HL-60 (cell line): ENCODE data around the gene UNC45A.

Experiments used
- DNase-seq, 2 experiments: peaks; one replicate each; pipeline ENCODE4 v3.0.0-alpha.2; 2010 to 2020; ENCODE audit warnings: low read depth in 1 of 2, low spot score in 1 of 2
- H3K27ac ChIP-seq: fragments of 250-450 bp; sonication (Bioruptor Pico); replicated peaks from 2 replicates; pipeline ENCODE4 v1.5.1; 2020; ENCODE audit warnings: mild to moderate bottlenecking, moderate library complexity
- H3K27me3 ChIP-seq: fragments of 250-450 bp; sonication (Bioruptor Pico); 2 replicates; pipeline ENCODE4 v1.5.1; 2021; ENCODE audit warnings: mild to moderate bottlenecking, moderate library complexity; ENCODE audit not compliant: insufficient read depth, poor library complexity, severe bottlenecking
- H3K4me3 ChIP-seq: replicated peaks from 2 replicates; pipeline ENCODE4 v1.5.1; 2011; ENCODE audit warnings: mild to moderate bottlenecking, control low read depth, low read length; ENCODE audit not compliant: insufficient read depth
- GABPA ChIP-seq: IDR thresholded peaks from 2 replicates; pipeline ENCODE4 v1.6.1; 2012; ENCODE audit warnings: low read depth
- POLR2AphosphoS5 ChIP-seq: IDR thresholded peaks from 2 replicates; pipeline ENCODE4 v1.6.1; 2012; ENCODE audit warnings: low read depth
- SPI1 ChIP-seq: IDR thresholded peaks from 2 replicates; pipeline ENCODE4 v1.6.1; 2012; ENCODE audit warnings: low read depth, mild to moderate bottlenecking, borderline replicate concordance
- TF ChIP-seq, protein P1 (sequence below): IDR thresholded peaks from 2 replicates; pipeline ENCODE4 v1.6.1; 2012; ENCODE audit warnings: low read depth; ENCODE audit not compliant: insufficient replicate concordance
- TF ChIP-seq, protein P2 (sequence below): IDR thresholded peaks from one replicate; pipeline ENCODE4 v1.5.1; 2011; ENCODE audit warnings: low read length, control low read depth, inconsistent platforms; ENCODE audit not compliant: insufficient read depth

Gene UNC45A

DNA sequence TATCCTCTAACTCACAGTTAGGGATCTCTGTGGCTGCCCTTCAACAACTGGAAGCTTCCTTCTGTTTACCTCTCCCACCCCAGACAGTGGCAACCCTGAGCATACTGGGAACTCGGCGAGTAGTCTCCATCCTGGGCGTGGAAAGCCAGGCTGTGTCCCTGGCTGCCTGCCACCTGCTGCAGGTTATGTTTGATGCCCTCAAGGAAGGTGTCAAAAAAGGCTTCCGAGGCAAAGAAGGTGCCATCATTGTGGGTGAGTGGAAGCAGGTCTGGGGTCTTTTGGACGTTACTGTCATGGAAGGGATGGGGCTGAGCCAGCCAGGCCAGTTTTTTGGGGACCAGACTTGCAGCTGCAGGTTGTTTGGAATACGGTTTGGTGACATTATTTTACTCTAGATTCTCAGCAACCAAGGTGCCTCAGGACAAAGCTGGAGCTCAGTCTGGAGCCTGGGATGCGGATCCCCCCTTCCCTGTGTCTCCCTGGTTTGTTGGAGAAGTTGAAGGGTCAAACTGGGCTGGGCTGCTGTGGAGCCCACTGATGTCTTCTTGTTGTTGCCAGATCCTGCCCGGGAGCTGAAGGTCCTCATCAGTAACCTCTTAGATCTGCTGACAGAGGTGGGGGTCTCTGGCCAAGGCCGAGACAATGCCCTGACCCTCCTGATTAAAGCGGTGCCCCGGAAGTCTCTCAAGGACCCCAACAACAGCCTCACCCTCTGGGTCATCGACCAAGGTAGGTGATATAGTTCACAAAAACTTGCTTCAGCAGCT, 7.5 kb downstream of the UNC45A start:
- H3K27me3 ChIP-seq, result no peaks in the 10 kb centered on the region
- DNase-seq, result no peak
- no peak overlapping the region for H3K4me3 ChIP-seq
- TF ChIP-seq, protein P1, sequence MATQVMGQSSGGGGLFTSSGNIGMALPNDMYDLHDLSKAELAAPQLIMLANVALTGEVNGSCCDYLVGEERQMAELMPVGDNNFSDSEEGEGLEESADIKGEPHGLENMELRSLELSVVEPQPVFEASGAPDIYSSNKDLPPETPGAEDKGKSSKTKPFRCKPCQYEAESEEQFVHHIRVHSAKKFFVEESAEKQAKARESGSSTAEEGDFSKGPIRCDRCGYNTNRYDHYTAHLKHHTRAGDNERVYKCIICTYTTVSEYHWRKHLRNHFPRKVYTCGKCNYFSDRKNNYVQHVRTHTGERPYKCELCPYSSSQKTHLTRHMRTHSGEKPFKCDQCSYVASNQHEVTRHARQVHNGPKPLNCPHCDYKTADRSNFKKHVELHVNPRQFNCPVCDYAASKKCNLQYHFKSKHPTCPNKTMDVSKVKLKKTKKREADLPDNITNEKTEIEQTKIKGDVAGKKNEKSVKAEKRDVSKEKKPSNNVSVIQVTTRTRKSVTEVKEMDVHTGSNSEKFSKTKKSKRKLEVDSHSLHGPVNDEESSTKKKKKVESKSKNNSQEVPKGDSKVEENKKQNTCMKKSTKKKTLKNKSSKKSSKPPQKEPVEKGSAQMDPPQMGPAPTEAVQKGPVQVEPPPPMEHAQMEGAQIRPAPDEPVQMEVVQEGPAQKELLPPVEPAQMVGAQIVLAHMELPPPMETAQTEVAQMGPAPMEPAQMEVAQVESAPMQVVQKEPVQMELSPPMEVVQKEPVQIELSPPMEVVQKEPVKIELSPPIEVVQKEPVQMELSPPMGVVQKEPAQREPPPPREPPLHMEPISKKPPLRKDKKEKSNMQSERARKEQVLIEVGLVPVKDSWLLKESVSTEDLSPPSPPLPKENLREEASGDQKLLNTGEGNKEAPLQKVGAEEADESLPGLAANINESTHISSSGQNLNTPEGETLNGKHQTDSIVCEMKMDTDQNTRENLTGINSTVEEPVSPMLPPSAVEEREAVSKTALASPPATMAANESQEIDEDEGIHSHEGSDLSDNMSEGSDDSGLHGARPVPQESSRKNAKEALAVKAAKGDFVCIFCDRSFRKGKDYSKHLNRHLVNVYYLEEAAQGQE, result no peak
- TF ChIP-seq, protein P2, sequence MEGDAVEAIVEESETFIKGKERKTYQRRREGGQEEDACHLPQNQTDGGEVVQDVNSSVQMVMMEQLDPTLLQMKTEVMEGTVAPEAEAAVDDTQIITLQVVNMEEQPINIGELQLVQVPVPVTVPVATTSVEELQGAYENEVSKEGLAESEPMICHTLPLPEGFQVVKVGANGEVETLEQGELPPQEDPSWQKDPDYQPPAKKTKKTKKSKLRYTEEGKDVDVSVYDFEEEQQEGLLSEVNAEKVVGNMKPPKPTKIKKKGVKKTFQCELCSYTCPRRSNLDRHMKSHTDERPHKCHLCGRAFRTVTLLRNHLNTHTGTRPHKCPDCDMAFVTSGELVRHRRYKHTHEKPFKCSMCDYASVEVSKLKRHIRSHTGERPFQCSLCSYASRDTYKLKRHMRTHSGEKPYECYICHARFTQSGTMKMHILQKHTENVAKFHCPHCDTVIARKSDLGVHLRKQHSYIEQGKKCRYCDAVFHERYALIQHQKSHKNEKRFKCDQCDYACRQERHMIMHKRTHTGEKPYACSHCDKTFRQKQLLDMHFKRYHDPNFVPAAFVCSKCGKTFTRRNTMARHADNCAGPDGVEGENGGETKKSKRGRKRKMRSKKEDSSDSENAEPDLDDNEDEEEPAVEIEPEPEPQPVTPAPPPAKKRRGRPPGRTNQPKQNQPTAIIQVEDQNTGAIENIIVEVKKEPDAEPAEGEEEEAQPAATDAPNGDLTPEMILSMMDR, result no peak
- H3K27ac ChIP-seq, result no peak overlapping the region

DNA sequence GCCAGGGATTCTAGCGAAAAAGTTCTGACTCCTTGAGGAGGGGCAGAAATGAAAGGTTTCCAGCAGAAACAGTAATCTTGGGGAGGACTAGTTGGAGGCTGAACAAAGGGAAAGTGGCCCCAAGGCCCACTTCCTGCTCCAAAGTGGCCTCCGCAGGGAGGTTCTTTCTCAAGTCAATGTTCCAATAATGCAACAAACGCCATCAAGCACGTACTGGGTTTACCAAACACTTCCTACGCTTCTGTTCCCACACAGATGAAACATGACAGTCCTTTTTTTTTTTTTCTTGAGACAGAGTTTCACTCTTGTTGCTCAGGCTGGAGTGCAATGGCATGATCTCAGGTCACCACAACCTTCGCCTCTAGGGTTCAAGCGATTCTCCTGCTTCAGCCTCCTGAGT, 10.0 kb downstream of the UNC45A start:
- Histone ChIP-seq H3K4me3 (no peak overlapping the region), H3K27me3 (no peaks in the 10 kb centered on the region), H3K27ac (peak overlapping the region; percentile 69)
- DNase-seq, result peak in 1 of 2 experiments; percentile 35
- TF ChIP-seq, protein P1, result no peak
- TF ChIP-seq SPI1 (no peak), POLR2AphosphoS5 (no peak), GABPA (no peak)
- TF ChIP-seq, protein P2, result no peak

DNA sequence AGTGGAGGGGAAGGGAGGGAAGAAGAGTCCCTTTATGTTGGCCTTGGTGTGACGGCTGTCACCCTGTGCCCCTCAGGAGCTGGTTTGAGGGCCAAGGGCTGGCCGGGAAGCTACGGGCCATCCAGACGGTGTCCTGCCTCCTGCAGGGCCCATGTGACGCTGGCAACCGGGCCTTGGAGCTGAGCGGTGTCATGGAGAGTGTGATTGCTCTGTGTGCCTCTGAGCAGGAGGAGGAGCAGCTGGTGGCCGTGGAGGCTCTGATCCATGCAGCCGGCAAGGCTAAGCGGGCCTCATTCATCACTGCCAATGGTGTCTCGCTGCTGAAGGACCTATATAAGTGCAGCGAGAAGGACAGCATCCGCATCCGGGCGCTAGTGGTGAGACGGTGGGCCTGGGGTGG, 11.5 kb downstream of the UNC45A start:
- no peak for TF ChIP-seq POLR2AphosphoS5
- TF ChIP-seq SPI1, result no peak
- no peak for TF ChIP-seq GABPA
- TF ChIP-seq, protein P1, result no peak
- TF ChIP-seq, protein P2, result no peak
- H3K4me3 ChIP-seq, result no peak overlapping the region
- DNase-seq, result no peak
- H3K27me3 ChIP-seq, result no peaks in the 10 kb centered on the region
- H3K27ac ChIP-seq, result no peak overlapping the region
